H1 (cell line): ENCODE results near the gene SIRT3.

Source experiments
- EP300 ChIP-seq, 2 experiments: IDR thresholded peaks; 1 replicate in 1 of 2; 2 replicates in 1 of 2; pipeline ENCODE4 v1.6.1; 2011 to 2012; ENCODE audit warnings: low read depth in 2 of 2, low read length in 2 of 2, mild to moderate bottlenecking in 2 of 2, borderline replicate concordance in 1 of 2, inconsistent platforms in 1 of 2, moderate library complexity in 1 of 2
- HDAC6 ChIP-seq: IDR thresholded peaks from one replicate; pipeline ENCODE4 v1.7.1; 2012; ENCODE audit warnings: low read depth, mild to moderate bottlenecking, inconsistent platforms, low read length, moderate library complexity
- POLR2A ChIP-seq, 2 experiments: IDR thresholded peaks; 1 replicate in 1 of 2; 2 replicates in 1 of 2; pipeline ENCODE4 v1.6.1; 2011; ENCODE audit warnings: low read depth in 2 of 2, low read length in 2 of 2, mild to moderate bottlenecking in 2 of 2; ENCODE audit errors: control extremely low read depth in 1 of 2

DNA sequence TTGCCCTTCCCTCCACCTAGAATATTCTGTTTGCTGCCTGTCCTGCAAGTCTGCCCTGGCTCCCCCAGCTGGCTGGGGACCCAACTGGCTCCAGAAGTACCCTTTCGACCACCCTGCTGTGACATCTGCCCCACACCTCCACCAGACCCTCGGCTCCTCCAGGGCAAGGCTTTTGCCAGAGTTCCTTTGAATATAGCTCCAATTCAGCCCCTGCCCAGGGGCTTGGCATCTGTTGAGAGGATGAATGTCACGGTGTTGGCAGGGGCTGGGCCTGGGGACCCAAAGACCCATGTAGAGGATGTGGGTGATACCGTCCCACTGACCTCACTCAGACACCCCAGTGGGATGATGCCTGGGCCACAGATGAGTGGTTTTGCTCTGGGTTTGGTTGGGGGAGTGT is 46.0 kb upstream of the SIRT3 start:
- TF ChIP-seq POLR2A (IDR thresholded peaks at IDR 0.05; ENCODE audit: control extremely low read depth in 1 of 2, low read depth in 2 of 2, low read length in 2 of 2): no peak
- no peak for TF ChIP-seq EP300 (IDR thresholded peaks at IDR 0.05; ENCODE audit: borderline replicate concordance in 1 of 2, low read depth in 2 of 2, low read length in 2 of 2)
- no peak for TF ChIP-seq HDAC6
